ENCODE measurements around the gene ARRDC1.
A peak's percentile ranks its signal among the peaks of the same experiment; 100 is the strongest.
"Not testable (repeated sequence)": the region's sequence is repeated elsewhere in the genome, so short reads cannot be mapped to it uniquely, and the experiment has no call there.

The ARRDC1 gene

GRCh38 chr9:137605121-137606004, at the start of gene ARRDC1:
ARRDC1 (plus strand) TSS chr9:137605686; CDS start chr9:137605718, 32 bp downstream.
- DNase-seq, result peak; percentile 93

GRCh38 chr9:137556069-137556838, 49.2 kb upstream of the ARRDC1 start:
- no peak for DNase-seq

GRCh38 chr9:137558127-137558526, 47.4 kb upstream of the ARRDC1 start:
- DNase-seq, result no peak

- DNase-seq, result no peak
Measured at GRCh38 chr9:137564134-137564533, 41.4 kb upstream of the ARRDC1 start.

GRCh38 chr9:137564817-137565411, 40.6 kb upstream of the ARRDC1 start:
- no peak for DNase-seq

- DNase-seq, result not testable (repeated sequence)
Measured at GRCh38 chr9:137568445-137568844, 37.0 kb upstream of the ARRDC1 start.

- no peak for DNase-seq
Measured at GRCh38 chr9:137569609-137570203, 35.8 kb upstream of the ARRDC1 start.

GRCh38 chr9:137570566-137570965, 34.9 kb upstream of the ARRDC1 start:
- no peak for DNase-seq

- DNase-seq, result no peak
Measured at GRCh38 chr9:137574192-137574591, 31.3 kb upstream of the ARRDC1 start.

- DNase-seq, result no peak
Measured at GRCh38 chr9:137575364-137575715, 30.1 kb upstream of the ARRDC1 start.

GRCh38 chr9:137575716-137576411, 29.6 kb upstream of the ARRDC1 start:
- no peak for DNase-seq

GRCh38 chr9:137578518-137579258, 26.8 kb upstream of the ARRDC1 start, which contains the start of gene DPH7:
DPH7 (minus strand) TSS chr9:137578925; CDS start chr9:137578777, 148 bp downstream.
- DNase-seq, result peak; percentile 95

GRCh38 chr9:137579259-137579604, 26.3 kb upstream of the ARRDC1 start:
- DNase-seq, result no peak

- DNase-seq, result no peak
Measured at GRCh38 chr9:137580209-137580953, 25.1 kb upstream of the ARRDC1 start.

GRCh38 chr9:137580954-137581322, 24.5 kb upstream of the ARRDC1 start:
- DNase-seq, result no peak

- no peak for DNase-seq
Measured at GRCh38 chr9:137581361-137582285, 23.9 kb upstream of the ARRDC1 start.

GRCh38 chr9:137582286-137582860, 23.1 kb upstream of the ARRDC1 start:
- no peak for DNase-seq

GRCh38 chr9:137583347-137583746, 22.1 kb upstream of the ARRDC1 start:
- DNase-seq, result no peak

- no peak for DNase-seq
Measured at GRCh38 chr9:137583957-137584356, 21.5 kb upstream of the ARRDC1 start.

GRCh38 chr9:137586854-137587253, 18.6 kb upstream of the ARRDC1 start:
- no peak for DNase-seq

All from stimulated activated CD4-positive, alpha-beta T cell treated with anti-CD3 and anti-CD28 coated beads, Interleukin-1b, Interleukin-23, amount 100 ng/mL, for 48 hours (primary cell).